BE2C (cell line): ENCODE results near the gene CLIC3.

ENCODE experiments used
- DNase-seq: peaks from one replicate; pipeline ENCODE4 v3.0.0-alpha.2; 2020
- H3K27me3 ChIP-seq: fragments of 250-450 bp; sonication (Bioruptor Pico); 2 replicates; pipeline ENCODE4 v1.5.1; 2020; ENCODE audit warnings: mild to moderate bottlenecking
- H3K36me3 ChIP-seq: fragments of 250-450 bp; sonication (Bioruptor Pico); 2 replicates; pipeline ENCODE4 v1.5.1; 2020; ENCODE audit warnings: mild to moderate bottlenecking
- H3K4me1 ChIP-seq: fragments of 250-450 bp; sonication (Bioruptor Pico); 2 replicates; pipeline ENCODE4 v1.5.1; 2020
- H3K4me3 ChIP-seq: 2 replicates; pipeline ENCODE4 v1.5.1; 2011; ENCODE audit warnings: low read depth, low read length
- H3K9me3 ChIP-seq: fragments of 250-450 bp; sonication (Bioruptor Pico); 2 replicates; pipeline ENCODE4 v1.5.1; 2020
- CTCF ChIP-seq: IDR thresholded peaks from 2 replicates; pipeline ENCODE4 v1.5.1; 2012; ENCODE audit warnings: mild to moderate bottlenecking, low read depth, low read length

CLIC3 gene

GRCh38 chr9:136958473-136958872, 37.9 kb downstream of the CLIC3 start:
- DNase-seq, result no peak

GRCh38 chr9:136957901-136958300, 38.5 kb downstream of the CLIC3 start:
- no peak for TF ChIP-seq CTCF
- no peak for DNase-seq

More at GRCh38 chr9:136958473-136958872, 37.9 kb downstream of the CLIC3 start:
- no peak overlapping the region for H3K4me3 ChIP-seq
- H3K4me1 ChIP-seq, result no peaks in the 10 kb centered on the region
- H3K9me3 ChIP-seq, result no peaks in the 10 kb centered on the region
- TF ChIP-seq CTCF, result no peak
- no peaks in the 10 kb centered on the region for H3K27me3 ChIP-seq
- no peaks in the 10 kb centered on the region for H3K36me3 ChIP-seq

GRCh38 chr9:136957461-136957860, 38.9 kb downstream of the CLIC3 start:
- H3K27me3 ChIP-seq, result no peaks in the 10 kb centered on the region
- H3K4me3 ChIP-seq, result no peak overlapping the region
- H3K4me1 ChIP-seq, result no peaks in the 10 kb centered on the region
- no peaks in the 10 kb centered on the region for H3K9me3 ChIP-seq
- DNase-seq, result no peak
- no peaks in the 10 kb centered on the region for H3K36me3 ChIP-seq
- no peak for TF ChIP-seq CTCF

More at GRCh38 chr9:136957901-136958300, 38.5 kb downstream of the CLIC3 start:
- H3K27me3 ChIP-seq, result no peaks in the 10 kb centered on the region
- H3K36me3 ChIP-seq, result no peaks in the 10 kb centered on the region
- H3K4me3 ChIP-seq, result no peak overlapping the region
- H3K4me1 ChIP-seq, result no peaks in the 10 kb centered on the region
- H3K9me3 ChIP-seq, result no peaks in the 10 kb centered on the region

GRCh38 chr9:136956604-136957003, 39.8 kb downstream of the CLIC3 start:
- H3K4me3 ChIP-seq, result no peak overlapping the region
- no peaks in the 10 kb centered on the region for H3K27me3 ChIP-seq
- no peak for TF ChIP-seq CTCF
- H3K36me3 ChIP-seq, result no peaks in the 10 kb centered on the region
- no peaks in the 10 kb centered on the region for H3K9me3 ChIP-seq
- DNase-seq, result no peak
- peaks cover 5% of the 10 kb centered on the region; the same call in 1 of the 2 replicates for H3K4me1 ChIP-seq

- H3K27me3 ChIP-seq, result no peaks in the 10 kb centered on the region
- TF ChIP-seq CTCF, result no peak
- DNase-seq, result no peak
- H3K9me3 ChIP-seq, result no peaks in the 10 kb centered on the region
- no peaks in the 10 kb centered on the region for H3K36me3 ChIP-seq
- H3K4me1 ChIP-seq, result peaks cover 5% of the 10 kb centered on the region; the same call in 1 of the 2 replicates
- no peak overlapping the region for H3K4me3 ChIP-seq
These were observed 40.4 kb downstream of the CLIC3 start for GRCh38 chr9:136955943-136956335.

- Histone ChIP-seq H3K36me3 (no peaks in the 10 kb centered on the region), H3K4me3 (no peak overlapping the region), H3K4me1 (peaks cover 9% of the 10 kb centered on the region), H3K9me3 (no peaks in the 10 kb centered on the region), H3K27me3 (no peaks in the 10 kb centered on the region)
- TF ChIP-seq CTCF, result no peak
- DNase-seq, result no peak
These were observed 41.0 kb downstream of the CLIC3 start for GRCh38 chr9:136955202-136955942.
